Progenitor cell of endocrine pancreas (in vitro differentiated cells): Measurements from ENCODE around the gene TOPBP1. TPM values are rescaled to one million over a fixed set of nuclear protein-coding genes. Genes with fewer than 3 reads are reported as not detected.
A peak's percentile ranks its signal among the peaks of the same experiment; 100 is the strongest.

Source experiments
- DNase-seq: peaks from one replicate; pipeline ENCODE4 v3.0.0; 2021; ENCODE audit warnings: low spot score; ENCODE audit not compliant: unreplicated experiment
- H3K27ac Mint-ChIP-seq: 2 replicates; pipeline ENCODE4 v1.8.0; 2021; ENCODE audit warnings: mild to moderate bottlenecking, moderate library complexity, mixed read lengths
- H3K27me3 Mint-ChIP-seq: 2 replicates; pipeline ENCODE4 v1.8.0; 2021; ENCODE audit warnings: mixed read lengths
- H3K36me3 Mint-ChIP-seq: 2 replicates; pipeline ENCODE4 v1.8.0; 2022; ENCODE audit warnings: mixed read lengths; ENCODE audit not compliant: insufficient read depth
- H3K4me1 Mint-ChIP-seq: 2 replicates; pipeline ENCODE4 v1.8.0; 2021; ENCODE audit warnings: low read depth, mixed read lengths
- H3K4me3 Mint-ChIP-seq: 2 replicates; pipeline ENCODE4 v1.8.0; 2021; ENCODE audit warnings: low read depth, mild to moderate bottlenecking, moderate library complexity, mixed read lengths
- H3K9me3 Mint-ChIP-seq: 2 replicates; pipeline ENCODE4 v1.8.0; 2021; ENCODE audit warnings: low read depth, mixed read lengths
- CTCF ChIP-seq: fragments of 200-600 bp; sonication (generic); IDR thresholded peaks from one replicate; pipeline ENCODE4 v1.5.0; 2021; ENCODE audit warnings: antibody characterized with exemption, mild to moderate bottlenecking; ENCODE audit not compliant: unreplicated experiment
- total RNA-seq: library from RNA; stranded (reverse); gene quantifications from 2 replicates; pipeline ENCODE4 v1.2.1, GENCODE V29; 2021

The TOPBP1 gene
- total RNA-seq, 1 donor from 2014 or later: 51.8 TPM

- no peaks in the 10 kb centered on the region for H3K9me3 Mint-ChIP-seq
- TF ChIP-seq CTCF: no peak
- peak overlapping the region; percentile 98 for H3K27ac Mint-ChIP-seq
- peaks cover 27% of the 10 kb centered on the region for H3K36me3 Mint-ChIP-seq
- no peak for DNase-seq
- peaks cover 28% of the 10 kb centered on the region for H3K4me1 Mint-ChIP-seq
- no peaks in the 10 kb centered on the region for H3K27me3 Mint-ChIP-seq
- peak overlapping the region; percentile 89 for H3K4me3 Mint-ChIP-seq
Observed at GRCh38 chr3:133575086-133575485, 86.7 kb downstream of the TOPBP1 start.

GRCh38 chr3:133574260-133574881 is 87.4 kb downstream of the TOPBP1 start:
- Mint-ChIP-seq H3K27ac (peak overlapping the region; percentile 98), H3K4me1 (peaks cover 28% of the 10 kb centered on the region), H3K27me3 (no peaks in the 10 kb centered on the region), H3K9me3 (no peaks in the 10 kb centered on the region), H3K4me3 (peak overlapping the region; percentile 89), H3K36me3 (peaks cover 26% of the 10 kb centered on the region)
- peak; percentile 54 for DNase-seq
- peak; percentile 25 for TF ChIP-seq CTCF

- DNase-seq: no peak
Observed at GRCh38 chr3:133573629-133574194, 88.0 kb downstream of the TOPBP1 start, which contains the start of gene CDV3. Gene CDV3, plus strand, starts transcription at chr3:133573686. Its CDS starts 359 bp downstream, at chr3:133574045.

GRCh38 chr3:133573054-133573628 is 88.6 kb downstream of the TOPBP1 start:
- peak overlapping the region; percentile 90 for H3K27ac Mint-ChIP-seq
- peaks cover 21% of the 10 kb centered on the region for H3K36me3 Mint-ChIP-seq
- H3K4me3 Mint-ChIP-seq: peak overlapping the region; percentile 77
- peak; percentile 100 for DNase-seq
- no peaks in the 10 kb centered on the region for H3K9me3 Mint-ChIP-seq
- peak; percentile 29 for TF ChIP-seq CTCF
- no peaks in the 10 kb centered on the region for H3K27me3 Mint-ChIP-seq
- peaks cover 25% of the 10 kb centered on the region for H3K4me1 Mint-ChIP-seq

More at GRCh38 chr3:133573629-133574194, 88.0 kb downstream of the TOPBP1 start, which contains the start of gene CDV3:
- peaks cover 28% of the 10 kb centered on the region for H3K4me1 Mint-ChIP-seq
- H3K36me3 Mint-ChIP-seq: peaks cover 25% of the 10 kb centered on the region
- peak within 1 kb of the TSS; percentile 98 for H3K27ac Mint-ChIP-seq
- peak within 1 kb of the TSS; percentile 89 for H3K4me3 Mint-ChIP-seq
- H3K9me3 Mint-ChIP-seq: no peaks in the 10 kb centered on the region
- TF ChIP-seq CTCF: no peak
- no peaks in the 10 kb centered on the region for H3K27me3 Mint-ChIP-seq

- Mint-ChIP-seq H3K9me3 (no peaks in the 10 kb centered on the region), H3K36me3 (peaks cover 15% of the 10 kb centered on the region), H3K27ac (peak overlapping the region; percentile 90), H3K4me1 (peaks cover 23% of the 10 kb centered on the region), H3K27me3 (no peaks in the 10 kb centered on the region), H3K4me3 (peak overlapping the region; percentile 77)
- no peak for DNase-seq
- TF ChIP-seq CTCF: no peak
Observed at GRCh38 chr3:133572158-133573053, 89.3 kb downstream of the TOPBP1 start.
